K562 (cell line): ENCODE data around the gene IQCE. TPM values are rescaled to one million over a fixed set of nuclear protein-coding genes. Genes with fewer than 3 reads are reported as not detected.

Experiments
- ATF4 ChIP-seq: fragments of 450-650 bp; formaldehyde crosslinking; IDR thresholded peaks from 2 replicates; pipeline ENCODE4 v1.4.0; 2022; ENCODE audit warnings: mild to moderate bottlenecking, moderate library complexity
- ATF6 ChIP-seq: sonication (generic); formaldehyde crosslinking; IDR thresholded peaks from 2 replicates; pipeline ENCODE4 v1.4.0; 2020; ENCODE audit warnings: mild to moderate bottlenecking, missing genetic modification reagents
- BRF1 ChIP-seq: IDR thresholded peaks from 3 replicates; pipeline ENCODE4 v1.6.1; 2011; ENCODE audit warnings: borderline replicate concordance, mild to moderate bottlenecking; ENCODE audit not compliant: insufficient read length; ENCODE audit errors: extremely low read depth
- CXXC5 ChIP-seq: fragments of 250-450 bp; sonication (Bioruptor Pico); IDR thresholded peaks from 2 replicates; pipeline ENCODE4 v1.8.0; 2022; ENCODE audit warnings: inconsistent platforms, mild to moderate bottlenecking, moderate library complexity
- DPF2 ChIP-seq: fragments of 450-650 bp; IDR thresholded peaks from 2 replicates; pipeline ENCODE4 v1.6.1; 2016
- GTF3C2 ChIP-seq: IDR thresholded peaks from 3 replicates; pipeline ENCODE4 v1.6.1; 2011; ENCODE audit warnings: borderline replicate concordance, mild to moderate bottlenecking, moderate library complexity; ENCODE audit not compliant: insufficient read length; ENCODE audit errors: extremely low read depth
- HLTF ChIP-seq: fragments of 450-650 bp; IDR thresholded peaks from 2 replicates; pipeline ENCODE4 v1.6.1; 2016
- KAT2B ChIP-seq: IDR thresholded peaks from one replicate; pipeline ENCODE4 v1.6.1; 2012; ENCODE audit warnings: low read depth, mild to moderate bottlenecking, control low read depth, inconsistent platforms, low read length, moderate library complexity
- MXD1 ChIP-seq: fragments of 250-450 bp; sonication (Bioruptor Pico); IDR thresholded peaks from 2 replicates; pipeline ENCODE4 v1.8.0; 2021; ENCODE audit warnings: borderline replicate concordance, mild to moderate bottlenecking, moderate library complexity; ENCODE audit not compliant: poor library complexity, severe bottlenecking
- PTBP1 ChIP-seq: fragments of 200-400 bp; formaldehyde crosslinking; IDR thresholded peaks from 2 replicates; pipeline ENCODE4 v1.6.1; 2017; ENCODE audit warnings: low read depth, low read length
- RBM39 ChIP-seq: fragments of 200-400 bp; formaldehyde crosslinking; optimal IDR thresholded peaks from 2 replicates; pipeline ENCODE3; 2018; ENCODE audit warnings: low read depth, low read length
- RFX5 ChIP-seq: IDR thresholded peaks from 2 replicates; pipeline ENCODE4 v1.6.1; 2011; ENCODE audit warnings: low read depth, mild to moderate bottlenecking, improper control_type of control experiment, low read length
- SLC30A9 ChIP-seq: fragments of 250-450 bp; sonication (Bioruptor Pico); IDR thresholded peaks from 2 replicates; pipeline ENCODE4 v1.8.0; 2022; ENCODE audit warnings: mild to moderate bottlenecking, moderate library complexity
- SREBF2 ChIP-seq: sonication (generic); formaldehyde crosslinking; IDR thresholded peaks from 2 replicates; pipeline ENCODE4 v1.4.0; 2020; ENCODE audit warnings: mild to moderate bottlenecking, missing genetic modification reagents
- STAT5B ChIP-seq: fragments of 250-450 bp; sonication (Bioruptor Pico); IDR thresholded peaks from 2 replicates; pipeline ENCODE4 v1.8.0; 2021; ENCODE audit warnings: mild to moderate bottlenecking, inconsistent platforms
- TFE3 ChIP-seq: fragments of 450-650 bp; formaldehyde crosslinking; IDR thresholded peaks from 2 replicates; pipeline ENCODE4 v1.4.0; 2020; ENCODE audit warnings: mild to moderate bottlenecking, mixed read lengths
- THRAP3 ChIP-seq: fragments of 450-650 bp; IDR thresholded peaks from 2 replicates; pipeline ENCODE4 v1.6.1; 2016; ENCODE audit warnings: mild to moderate bottlenecking, inconsistent platforms, borderline replicate concordance
- U2AF2 ChIP-seq: fragments of 200-400 bp; formaldehyde crosslinking; optimal IDR thresholded peaks from 2 replicates; pipeline ENCODE3; 2017; ENCODE audit warnings: low read depth, mild to moderate bottlenecking, low read length
- ZNF134 ChIP-seq: fragments of 250-450 bp; sonication (Bioruptor Pico); conservative IDR thresholded peaks from 2 replicates; pipeline ENCODE4 v1.4.0; 2020
- polyA plus RNA-seq, 8 experiments: library from polyadenylated mRNA; depleted of rRNA in 4 of 8; stranded (reverse) in 5 of 8; unstranded in 3 of 8; fragments of >200 nt; fragmentation: Nextera tagmentation in 2 of 8; fragmentation: Illumina TruSeq in 1 of 8; extraction: Ambion mirVana in 2 of 8; extraction: Trizol in 1 of 8; gene quantifications; 2 replicates each; pipeline versions ENCODE4 v1.2.1 to v1.2.3, GENCODE V29; 2011 to 2014; ENCODE audit warnings: inconsistent platforms in 1 of 8, missing spikeins in 1 of 8
- total RNA-seq, 7 experiments: library from RNA; depleted of rRNA in 6 of 7; stranded (reverse); fragments of >200 nt in 6 of 7; fragmentation: Illumina TruSeq in 2 of 7; extraction: Trizol in 2 of 7; gene quantifications; 2 replicates each; pipeline versions ENCODE4 v1.2.1 to v1.2.3, GENCODE V29; 2011 to 2021; ENCODE audit warnings: low replicate concordance in 1 of 7

IQCE gene
- total and polyA plus RNA-seq, 9 of the 15 experiments (the other 6 are each of a cell fraction or from before 2014, with no cell fraction given), result 0.18 to 8.5 (median 4.2) TPM

GRCh38 chr7:2555121-2556052, 3.4 kb upstream of the IQCE start, which contains the start of gene BRAT1 (continued):
- TF ChIP-seq ATF4 (CRISPR knock-in tag), result no peak
- TF ChIP-seq STAT5B, result no peak
- TF ChIP-seq HLTF, result no peak; the same call in 1 of the 2 replicates
- TF ChIP-seq KAT2B, result no peak
- TF ChIP-seq ATF6 (CRISPR knock-in tag), result no peak
- no peak for TF ChIP-seq U2AF2
- TF ChIP-seq ZNF134 (CRISPR knock-in tag), result no peak
- TF ChIP-seq RBM39, result no peak
- TF ChIP-seq GTF3C2, result no peak
- peak; percentile 30; the same call in 1 of the 2 replicates for TF ChIP-seq DPF2
- no peak for TF ChIP-seq SLC30A9 (CRISPR knock-in tag)
- no peak for TF ChIP-seq SREBF2
- TF ChIP-seq MXD1 (CRISPR knock-in tag), result no peak
- no peak for TF ChIP-seq RFX5
- TF ChIP-seq BRF1, result no peak
- no peak for TF ChIP-seq THRAP3
- TF ChIP-seq TFE3 (CRISPR knock-in tag), result no peak
- TF ChIP-seq PTBP1, result no peak
- TF ChIP-seq CXXC5, result peak; percentile 70
